ENCODE results near the gene KRTAP10-1. TPM values are rescaled to one million over a fixed set of nuclear protein-coding genes. Genes with fewer than 3 reads are reported as not detected.

The KRTAP10-1 gene
- total and polyA plus RNA-seq, 2 of the 13 experiments (the other 11 are each of a cell fraction or from before 2014, with no cell fraction given): not detected

GRCh38 chr21:44515359-44516165 is 24.4 kb downstream of the KRTAP10-1 start (continued):
- TF ChIP-seq, protein P1, sequence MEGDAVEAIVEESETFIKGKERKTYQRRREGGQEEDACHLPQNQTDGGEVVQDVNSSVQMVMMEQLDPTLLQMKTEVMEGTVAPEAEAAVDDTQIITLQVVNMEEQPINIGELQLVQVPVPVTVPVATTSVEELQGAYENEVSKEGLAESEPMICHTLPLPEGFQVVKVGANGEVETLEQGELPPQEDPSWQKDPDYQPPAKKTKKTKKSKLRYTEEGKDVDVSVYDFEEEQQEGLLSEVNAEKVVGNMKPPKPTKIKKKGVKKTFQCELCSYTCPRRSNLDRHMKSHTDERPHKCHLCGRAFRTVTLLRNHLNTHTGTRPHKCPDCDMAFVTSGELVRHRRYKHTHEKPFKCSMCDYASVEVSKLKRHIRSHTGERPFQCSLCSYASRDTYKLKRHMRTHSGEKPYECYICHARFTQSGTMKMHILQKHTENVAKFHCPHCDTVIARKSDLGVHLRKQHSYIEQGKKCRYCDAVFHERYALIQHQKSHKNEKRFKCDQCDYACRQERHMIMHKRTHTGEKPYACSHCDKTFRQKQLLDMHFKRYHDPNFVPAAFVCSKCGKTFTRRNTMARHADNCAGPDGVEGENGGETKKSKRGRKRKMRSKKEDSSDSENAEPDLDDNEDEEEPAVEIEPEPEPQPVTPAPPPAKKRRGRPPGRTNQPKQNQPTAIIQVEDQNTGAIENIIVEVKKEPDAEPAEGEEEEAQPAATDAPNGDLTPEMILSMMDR (CRISPR knock-in tag; IDR thresholded peaks at IDR 0.05): peak; percentile 36; the same call in 1 of the 2 replicates
- TF ChIP-seq HNRNPL (IDR thresholded peaks at IDR 0.05; ENCODE audit: low read depth, low read length): 0 out of 2 replicates have a peak, but pooled peaks have one; percentile 52
- TF ChIP-seq ZNF484 (CRISPR knock-in tag; IDR thresholded peaks at IDR 0.05; ENCODE audit: borderline replicate concordance, low read depth): no peak
- no peak for TF ChIP-seq NR2F1 (CRISPR knock-in tag; IDR thresholded peaks at IDR 0.05)
- peak; percentile 59; the same call in 1 of the 2 replicates for TF ChIP-seq ZBTB38 (CRISPR knock-in tag; IDR thresholded peaks at IDR 0.05)
- 0 out of 2 replicates have a peak, but pooled peaks have one; percentile 11 for TF ChIP-seq ZBTB33 (CRISPR knock-in tag; IDR thresholded peaks at IDR 0.05)
- TF ChIP-seq CBX1 (IDR thresholded peaks at IDR 0.05; ENCODE audit: low read depth): no peak
- 0 out of 2 replicates have a peak, but pooled peaks have one; percentile 50 for TF ChIP-seq ZNF354B (CRISPR knock-in tag; IDR thresholded peaks at IDR 0.05)
- no peak for TF ChIP-seq ATF1 (CRISPR knock-in tag; IDR thresholded peaks at IDR 0.05)
- TF ChIP-seq, protein P2, sequence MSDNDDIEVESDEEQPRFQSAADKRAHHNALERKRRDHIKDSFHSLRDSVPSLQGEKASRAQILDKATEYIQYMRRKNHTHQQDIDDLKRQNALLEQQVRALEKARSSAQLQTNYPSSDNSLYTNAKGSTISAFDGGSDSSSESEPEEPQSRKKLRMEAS (IDR thresholded peaks at IDR 0.05): peak; percentile 11; the same call in 1 of the 2 replicates
- peak; percentile 49 for TF ChIP-seq ZMYM3 (CRISPR knock-in tag; IDR thresholded peaks at IDR 0.05)
- no peak for TF ChIP-seq KDM4B (CRISPR knock-in tag; IDR thresholded peaks at IDR 0.05)
- TF ChIP-seq ZNF646 (CRISPR knock-in tag; IDR thresholded peaks at IDR 0.05): 0 out of 2 replicates have a peak, but pooled peaks have one; percentile 37
- peak; percentile 29; the same call in 1 of the 2 replicates for TF ChIP-seq ZBTB7B (CRISPR knock-in tag; IDR thresholded peaks at IDR 0.05)
- peak; percentile 41; the same call in 1 of the 2 replicates for TF ChIP-seq NRL (CRISPR knock-in tag; IDR thresholded peaks at IDR 0.05; ENCODE audit: borderline replicate concordance)
- peak; percentile 34; the same call in 1 of the 2 replicates for TF ChIP-seq KDM2A (CRISPR knock-in tag; IDR thresholded peaks at IDR 0.05; ENCODE audit: borderline replicate concordance, low read depth)
- TF ChIP-seq ZNF136 (CRISPR knock-in tag; IDR thresholded peaks at IDR 0.05; ENCODE audit: low read depth): no peak
- peak; percentile 89 for TF ChIP-seq AGO2 (optimal IDR thresholded peaks at IDR 0.05; ENCODE audit: low read depth, low read length)

Data from HepG2 (cell line).